Choroid plexus epithelial cell (primary cell): ENCODE data around the gene ACTN2.

Source experiments
- DNase-seq: peaks from one replicate; pipeline ENCODE4 v3.0.0-alpha.2; 2010; ENCODE audit warnings: low read depth
- H3K4me3 ChIP-seq: 2 replicates; pipeline ENCODE4 v1.5.1; 2011; ENCODE audit warnings: low read depth, mild to moderate bottlenecking, control low read depth, low read length, moderate library complexity
- TF ChIP-seq, protein P1 (sequence below): conservative IDR thresholded peaks from 2 replicates; pipeline ENCODE4 v1.5.1; 2011; ENCODE audit warnings: low read depth, mild to moderate bottlenecking, control low read depth, inconsistent platforms, low read length, moderate library complexity

The ACTN2 gene

DNA sequence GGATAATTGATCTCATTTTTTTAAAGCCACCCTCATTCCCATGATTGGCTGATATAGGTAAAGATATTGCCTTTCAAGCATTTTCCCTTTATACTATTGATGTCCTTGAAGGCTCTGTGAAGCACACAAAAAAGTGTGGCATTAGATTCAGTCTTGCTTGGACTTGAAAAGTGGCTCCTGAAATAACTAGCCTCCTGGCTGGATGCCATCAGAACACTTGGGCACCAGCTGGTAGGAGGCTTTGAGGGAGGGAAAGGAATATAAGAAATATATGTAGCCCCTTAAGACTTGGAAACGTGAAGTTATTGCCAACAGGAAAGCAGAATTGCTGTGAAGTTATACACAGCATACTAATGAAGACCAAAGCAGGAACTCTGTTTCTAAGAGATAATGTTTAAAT lies 122.8 kb downstream of the ACTN2 start:
- DNase-seq: peak; percentile 28
- H3K4me3 ChIP-seq: no peak overlapping the region
- TF ChIP-seq, protein P1, sequence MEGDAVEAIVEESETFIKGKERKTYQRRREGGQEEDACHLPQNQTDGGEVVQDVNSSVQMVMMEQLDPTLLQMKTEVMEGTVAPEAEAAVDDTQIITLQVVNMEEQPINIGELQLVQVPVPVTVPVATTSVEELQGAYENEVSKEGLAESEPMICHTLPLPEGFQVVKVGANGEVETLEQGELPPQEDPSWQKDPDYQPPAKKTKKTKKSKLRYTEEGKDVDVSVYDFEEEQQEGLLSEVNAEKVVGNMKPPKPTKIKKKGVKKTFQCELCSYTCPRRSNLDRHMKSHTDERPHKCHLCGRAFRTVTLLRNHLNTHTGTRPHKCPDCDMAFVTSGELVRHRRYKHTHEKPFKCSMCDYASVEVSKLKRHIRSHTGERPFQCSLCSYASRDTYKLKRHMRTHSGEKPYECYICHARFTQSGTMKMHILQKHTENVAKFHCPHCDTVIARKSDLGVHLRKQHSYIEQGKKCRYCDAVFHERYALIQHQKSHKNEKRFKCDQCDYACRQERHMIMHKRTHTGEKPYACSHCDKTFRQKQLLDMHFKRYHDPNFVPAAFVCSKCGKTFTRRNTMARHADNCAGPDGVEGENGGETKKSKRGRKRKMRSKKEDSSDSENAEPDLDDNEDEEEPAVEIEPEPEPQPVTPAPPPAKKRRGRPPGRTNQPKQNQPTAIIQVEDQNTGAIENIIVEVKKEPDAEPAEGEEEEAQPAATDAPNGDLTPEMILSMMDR: no peak

DNA sequence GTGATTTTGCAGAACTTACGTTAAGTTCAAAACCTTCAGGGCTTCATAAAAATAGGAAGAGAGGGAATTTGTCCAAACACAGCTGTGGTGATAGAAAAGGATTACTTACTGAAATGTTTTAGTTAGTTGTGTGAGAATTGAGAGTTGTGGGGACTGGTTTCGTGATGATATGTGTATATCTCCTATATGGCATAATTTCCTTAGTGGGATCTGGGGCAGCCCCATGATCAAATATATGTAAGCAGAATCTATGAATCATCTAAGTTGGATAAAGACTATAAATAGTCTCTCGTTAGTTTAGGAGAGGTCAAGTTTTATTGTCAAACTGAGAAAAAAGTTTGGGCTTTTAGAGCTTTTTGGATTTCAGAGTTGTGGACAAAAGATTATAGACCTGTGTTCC lies 123.7 kb downstream of the ACTN2 start:
- no peak overlapping the region for H3K4me3 ChIP-seq
- DNase-seq: no peak
- TF ChIP-seq, protein P1: no peak

DNA sequence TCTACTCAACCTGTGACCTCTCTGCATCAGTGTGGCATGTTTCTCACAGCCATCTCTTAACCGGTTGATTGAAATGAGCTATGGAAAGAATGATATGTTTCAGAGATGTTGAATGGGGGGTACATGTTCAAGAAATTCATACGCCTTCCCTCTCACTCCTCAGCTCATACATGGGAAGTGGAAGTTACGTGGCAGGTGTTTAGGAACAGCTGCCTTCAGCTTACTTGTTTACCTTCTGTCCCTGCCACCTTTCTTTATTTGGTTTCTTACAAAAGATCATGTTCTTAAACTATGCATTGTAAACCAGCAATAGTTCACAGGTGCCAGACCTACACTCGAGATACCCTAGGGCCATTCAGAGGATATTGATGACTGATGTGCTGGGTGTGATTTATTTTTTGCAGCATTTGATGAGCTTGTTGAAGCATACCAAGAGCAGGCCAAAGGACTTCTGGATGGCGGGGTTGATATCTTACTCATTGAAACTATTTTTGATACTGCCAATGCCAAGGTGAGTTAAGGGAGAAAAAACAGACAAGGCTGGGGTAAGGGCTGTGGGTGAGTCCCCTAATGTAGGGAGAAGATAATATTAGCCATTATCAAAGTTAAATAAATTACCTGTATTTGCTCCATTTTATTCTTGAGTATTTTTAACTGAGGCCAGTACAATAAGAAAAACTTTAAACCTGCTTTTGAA lies 126.2 kb downstream of the ACTN2 start:
- no peak for DNase-seq
- TF ChIP-seq, protein P1: no peak

More for the DNA sequence above, 126.2 kb downstream of the ACTN2 start:
- no peak overlapping the region for H3K4me3 ChIP-seq
